HL-60 (cell line): ENCODE results near the gene GAGE10.
"Not testable (repeated sequence)": the region's sequence is repeated elsewhere in the genome, so short reads cannot be mapped to it uniquely, and the experiment has no call there.

ENCODE experiments used
- DNase-seq, 2 experiments: peaks; one replicate each; pipeline ENCODE4 v3.0.0-alpha.2; 2010 to 2020; ENCODE audit warnings: low read depth in 1 of 2, low spot score in 1 of 2
- H3K27ac ChIP-seq: fragments of 250-450 bp; sonication (Bioruptor Pico); replicated peaks from 2 replicates; pipeline ENCODE4 v1.5.1; 2020; ENCODE audit warnings: mild to moderate bottlenecking, moderate library complexity
- H3K27me3 ChIP-seq: fragments of 250-450 bp; sonication (Bioruptor Pico); 2 replicates; pipeline ENCODE4 v1.5.1; 2021; ENCODE audit warnings: mild to moderate bottlenecking, moderate library complexity; ENCODE audit not compliant: insufficient read depth, poor library complexity, severe bottlenecking
- H3K4me3 ChIP-seq: replicated peaks from 2 replicates; pipeline ENCODE4 v1.5.1; 2011; ENCODE audit warnings: mild to moderate bottlenecking, control low read depth, low read length; ENCODE audit not compliant: insufficient read depth
- GABPA ChIP-seq: IDR thresholded peaks from 2 replicates; pipeline ENCODE4 v1.6.1; 2012; ENCODE audit warnings: low read depth
- POLR2AphosphoS5 ChIP-seq: IDR thresholded peaks from 2 replicates; pipeline ENCODE4 v1.6.1; 2012; ENCODE audit warnings: low read depth
- SPI1 ChIP-seq: IDR thresholded peaks from 2 replicates; pipeline ENCODE4 v1.6.1; 2012; ENCODE audit warnings: low read depth, mild to moderate bottlenecking, borderline replicate concordance
- TF ChIP-seq, protein P1 (sequence below): IDR thresholded peaks from one replicate; pipeline ENCODE4 v1.5.1; 2011; ENCODE audit warnings: low read length, control low read depth, inconsistent platforms; ENCODE audit not compliant: insufficient read depth
- TF ChIP-seq, protein P2 (sequence below): IDR thresholded peaks from 2 replicates; pipeline ENCODE4 v1.6.1; 2012; ENCODE audit warnings: low read depth; ENCODE audit not compliant: insufficient replicate concordance

Gene GAGE10

DNA sequence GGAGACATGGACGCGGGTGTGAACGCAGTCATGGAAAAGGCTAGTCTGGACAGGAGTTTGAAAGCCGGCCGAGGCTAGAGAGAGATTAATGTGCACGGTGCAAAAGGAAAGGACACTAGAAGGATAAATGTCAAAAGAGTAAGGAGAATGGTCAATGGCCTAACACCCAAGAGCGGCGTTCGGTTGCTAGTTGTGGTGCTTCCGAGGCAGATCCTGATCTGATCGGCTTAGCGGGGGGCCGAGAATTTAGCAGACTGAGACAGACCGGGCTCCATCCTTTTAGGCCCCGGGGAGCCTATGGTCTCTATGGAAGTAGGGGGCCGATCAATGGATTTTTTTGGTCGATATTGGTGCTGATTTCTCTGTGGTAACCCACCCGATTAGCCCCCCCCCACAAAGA lies 6.9 kb downstream of the GAGE10 start:
- TF ChIP-seq GABPA (no peak), SPI1 (no peak), POLR2AphosphoS5 (no peak)
- TF ChIP-seq, protein P1, sequence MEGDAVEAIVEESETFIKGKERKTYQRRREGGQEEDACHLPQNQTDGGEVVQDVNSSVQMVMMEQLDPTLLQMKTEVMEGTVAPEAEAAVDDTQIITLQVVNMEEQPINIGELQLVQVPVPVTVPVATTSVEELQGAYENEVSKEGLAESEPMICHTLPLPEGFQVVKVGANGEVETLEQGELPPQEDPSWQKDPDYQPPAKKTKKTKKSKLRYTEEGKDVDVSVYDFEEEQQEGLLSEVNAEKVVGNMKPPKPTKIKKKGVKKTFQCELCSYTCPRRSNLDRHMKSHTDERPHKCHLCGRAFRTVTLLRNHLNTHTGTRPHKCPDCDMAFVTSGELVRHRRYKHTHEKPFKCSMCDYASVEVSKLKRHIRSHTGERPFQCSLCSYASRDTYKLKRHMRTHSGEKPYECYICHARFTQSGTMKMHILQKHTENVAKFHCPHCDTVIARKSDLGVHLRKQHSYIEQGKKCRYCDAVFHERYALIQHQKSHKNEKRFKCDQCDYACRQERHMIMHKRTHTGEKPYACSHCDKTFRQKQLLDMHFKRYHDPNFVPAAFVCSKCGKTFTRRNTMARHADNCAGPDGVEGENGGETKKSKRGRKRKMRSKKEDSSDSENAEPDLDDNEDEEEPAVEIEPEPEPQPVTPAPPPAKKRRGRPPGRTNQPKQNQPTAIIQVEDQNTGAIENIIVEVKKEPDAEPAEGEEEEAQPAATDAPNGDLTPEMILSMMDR = no peak
- TF ChIP-seq, protein P2, sequence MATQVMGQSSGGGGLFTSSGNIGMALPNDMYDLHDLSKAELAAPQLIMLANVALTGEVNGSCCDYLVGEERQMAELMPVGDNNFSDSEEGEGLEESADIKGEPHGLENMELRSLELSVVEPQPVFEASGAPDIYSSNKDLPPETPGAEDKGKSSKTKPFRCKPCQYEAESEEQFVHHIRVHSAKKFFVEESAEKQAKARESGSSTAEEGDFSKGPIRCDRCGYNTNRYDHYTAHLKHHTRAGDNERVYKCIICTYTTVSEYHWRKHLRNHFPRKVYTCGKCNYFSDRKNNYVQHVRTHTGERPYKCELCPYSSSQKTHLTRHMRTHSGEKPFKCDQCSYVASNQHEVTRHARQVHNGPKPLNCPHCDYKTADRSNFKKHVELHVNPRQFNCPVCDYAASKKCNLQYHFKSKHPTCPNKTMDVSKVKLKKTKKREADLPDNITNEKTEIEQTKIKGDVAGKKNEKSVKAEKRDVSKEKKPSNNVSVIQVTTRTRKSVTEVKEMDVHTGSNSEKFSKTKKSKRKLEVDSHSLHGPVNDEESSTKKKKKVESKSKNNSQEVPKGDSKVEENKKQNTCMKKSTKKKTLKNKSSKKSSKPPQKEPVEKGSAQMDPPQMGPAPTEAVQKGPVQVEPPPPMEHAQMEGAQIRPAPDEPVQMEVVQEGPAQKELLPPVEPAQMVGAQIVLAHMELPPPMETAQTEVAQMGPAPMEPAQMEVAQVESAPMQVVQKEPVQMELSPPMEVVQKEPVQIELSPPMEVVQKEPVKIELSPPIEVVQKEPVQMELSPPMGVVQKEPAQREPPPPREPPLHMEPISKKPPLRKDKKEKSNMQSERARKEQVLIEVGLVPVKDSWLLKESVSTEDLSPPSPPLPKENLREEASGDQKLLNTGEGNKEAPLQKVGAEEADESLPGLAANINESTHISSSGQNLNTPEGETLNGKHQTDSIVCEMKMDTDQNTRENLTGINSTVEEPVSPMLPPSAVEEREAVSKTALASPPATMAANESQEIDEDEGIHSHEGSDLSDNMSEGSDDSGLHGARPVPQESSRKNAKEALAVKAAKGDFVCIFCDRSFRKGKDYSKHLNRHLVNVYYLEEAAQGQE = no peak
- Histone ChIP-seq H3K27ac (no peak overlapping the region), H3K27me3 (no peaks in the 10 kb centered on the region), H3K4me3 (no peak overlapping the region)
- DNase-seq = no peak

DNA sequence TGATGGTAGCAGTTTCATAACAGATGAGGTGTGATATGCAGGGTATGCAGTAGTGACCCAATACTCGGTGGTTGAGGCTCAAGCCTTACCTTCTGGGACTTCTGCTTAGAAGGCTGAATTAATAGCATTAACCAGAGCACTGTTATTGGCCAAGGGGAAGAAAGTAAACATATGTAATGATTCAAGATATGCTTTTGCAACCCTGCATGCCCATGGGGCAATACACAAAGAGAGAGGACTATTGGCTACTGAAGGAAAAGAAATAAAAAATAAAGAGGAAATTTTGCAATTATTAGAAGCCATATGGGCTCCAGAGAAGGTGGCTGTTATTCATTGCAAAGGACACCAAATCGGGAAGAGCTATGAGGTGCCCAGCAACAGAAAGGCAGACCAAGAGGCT lies 8.7 kb downstream of the GAGE10 start:
- Histone ChIP-seq H3K27ac (no peak overlapping the region), H3K4me3 (no peak overlapping the region), H3K27me3 (no peaks in the 10 kb centered on the region)
- TF ChIP-seq, protein P1 = no peak
- TF ChIP-seq GABPA (no peak), SPI1 (no peak), POLR2AphosphoS5 (no peak)
- TF ChIP-seq, protein P2 = no peak
- peak; percentile 18 to 31 for DNase-seq

DNA sequence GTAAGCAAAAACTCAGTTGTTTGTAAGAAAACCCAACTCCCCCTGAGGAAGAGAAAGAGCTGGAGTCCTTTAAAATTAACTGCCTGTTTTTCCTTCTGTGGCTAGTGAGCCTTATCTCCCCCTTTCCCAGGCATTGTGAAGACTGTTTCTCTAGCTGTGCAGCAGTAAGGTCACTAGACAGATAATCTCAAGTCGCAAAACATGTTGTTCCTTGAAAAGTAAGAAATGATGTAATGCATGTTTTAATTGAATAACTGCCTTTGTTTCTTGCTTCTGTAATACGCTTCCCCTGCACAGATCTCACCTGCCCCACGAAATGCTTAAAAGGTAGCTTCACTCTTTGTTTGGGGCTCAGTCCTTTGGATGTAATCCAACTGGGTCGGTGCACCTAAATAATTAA lies 12.6 kb downstream of the GAGE10 start:
- DNase-seq = no peak
- Histone ChIP-seq H3K27me3 (no peaks in the 10 kb centered on the region), H3K27ac (no peak overlapping the region), H3K4me3 (no peak overlapping the region)
- TF ChIP-seq, protein P2 = no peak
- TF ChIP-seq GABPA (no peak), POLR2AphosphoS5 (no peak), SPI1 (no peak)
- TF ChIP-seq, protein P1 = no peak

DNA sequence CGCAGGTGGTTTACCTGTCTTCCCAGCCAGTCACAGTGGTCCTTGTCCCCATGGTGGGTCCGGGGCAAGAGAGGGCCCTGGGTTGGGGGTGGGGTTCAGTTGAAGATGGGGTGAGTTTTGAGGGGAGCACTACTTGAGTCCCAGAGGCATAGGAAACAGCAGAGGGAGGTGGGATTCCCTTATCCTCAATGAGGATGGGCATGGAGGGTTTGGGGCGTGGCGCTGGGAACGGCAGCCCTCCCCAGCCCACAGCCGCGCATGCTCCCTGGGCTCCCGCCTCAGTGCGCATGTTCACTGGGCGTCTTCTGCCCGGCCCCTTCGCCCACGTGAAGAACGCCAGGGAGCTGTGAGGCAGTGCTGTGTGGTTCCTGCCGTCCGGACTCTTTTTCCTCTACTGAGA lies 18.3 kb downstream of the GAGE10 start, which contains the start of gene GAGE12J:
TSS of gene GAGE12J (plus strand) at position 301 of the 400 bp plus-strand sequence. CDS start 1,157 bp downstream, outside the sequence.
- DNase-seq, H3K27ac ChIP-seq, H3K4me3 ChIP-seq, H3K27me3 ChIP-seq: not testable (repeated sequence)

DNA sequence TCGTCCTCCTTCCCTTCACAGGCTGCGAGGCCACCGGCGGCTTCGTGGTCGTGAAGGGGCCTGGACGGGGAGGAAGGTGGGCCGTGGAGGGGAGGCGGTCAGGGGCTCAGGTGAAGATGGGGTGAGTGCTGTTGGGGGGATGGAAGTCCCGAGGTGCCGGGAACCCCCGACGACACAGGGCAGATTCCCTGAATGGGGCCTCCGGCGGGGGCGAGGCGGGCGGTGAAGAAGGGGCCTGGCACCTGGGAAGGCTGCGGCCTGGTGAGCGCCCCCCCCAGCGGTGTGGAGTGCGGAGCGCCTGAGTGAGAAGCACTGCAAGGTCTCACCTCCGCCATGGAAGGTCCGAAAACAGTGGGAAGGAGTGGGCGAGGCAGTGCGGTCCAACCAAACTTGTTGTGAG lies 18.8 kb downstream of the GAGE10 start:
- H3K27me3 ChIP-seq, H3K4me3 ChIP-seq, H3K27ac ChIP-seq, DNase-seq: not testable (repeated sequence)

DNA sequence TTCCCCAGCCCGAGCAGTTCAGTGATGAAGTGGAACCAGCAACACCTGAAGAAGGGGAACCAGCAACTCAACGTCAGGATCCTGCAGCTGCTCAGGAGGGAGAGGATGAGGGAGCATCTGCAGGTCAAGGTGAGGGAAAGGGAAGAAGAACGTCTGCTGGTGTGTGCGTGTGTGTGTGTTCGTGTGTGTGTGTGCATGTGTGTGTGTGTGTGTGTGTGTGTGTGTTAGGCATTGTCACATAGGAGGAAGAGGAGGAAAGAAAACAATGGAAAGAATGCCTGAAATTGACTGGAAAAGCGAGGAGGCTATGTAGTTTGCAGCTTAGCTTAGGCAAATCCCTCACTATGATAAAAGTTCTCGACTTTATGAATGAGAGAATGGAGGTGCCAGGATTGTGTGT lies 20.3 kb downstream of the GAGE10 start:
- not testable (repeated sequence) for DNase-seq, H3K4me3 ChIP-seq, H3K27ac ChIP-seq

More for the DNA sequence above, 20.3 kb downstream of the GAGE10 start:
- H3K27me3 ChIP-seq = not testable (repeated sequence)
